GM12891 (cell line): Measurements from ENCODE around the gene SPINK5. TPM values are rescaled to one million over a fixed set of nuclear protein-coding genes. Genes with fewer than 3 reads are reported as not detected.
"Not testable (repeated sequence)": the region's sequence is repeated elsewhere in the genome, so short reads cannot be mapped to it uniquely, and the experiment has no call there.

Source experiments
- DNase-seq: peaks from one replicate; pipeline ENCODE4 v3.0.0; 2011; ENCODE audit warnings: low spot score; ENCODE audit not compliant: insufficient read length
- FAIRE-seq: peaks from 2 replicates; lab custom pipeline; 2011; peaks lifted over from hg19 to GRCh38; lab: Jason Lieb, UNC
- PAX5 ChIP-seq: IDR thresholded peaks from 2 replicates; pipeline ENCODE4 v1.6.1; 2011; ENCODE audit warnings: low read length, moderate library complexity, mild to moderate bottlenecking; ENCODE audit not compliant: insufficient read depth, severe bottlenecking
- POLR2A ChIP-seq: IDR thresholded peaks from 2 replicates; pipeline ENCODE4 v1.6.1; 2011; ENCODE audit warnings: low read depth, low read length, control low read depth
- POLR2AphosphoS5 ChIP-seq: IDR thresholded peaks from 2 replicates; pipeline ENCODE4 v1.6.1; 2011; ENCODE audit warnings: low read depth, low read length, control low read depth
- POU2F2 ChIP-seq: IDR thresholded peaks from 2 replicates; pipeline ENCODE4 v1.6.1; 2011; ENCODE audit warnings: low read depth, mild to moderate bottlenecking, control low read depth, low read length, moderate library complexity
- SPI1 ChIP-seq: IDR thresholded peaks from 2 replicates; pipeline ENCODE4 v1.6.1; 2011; ENCODE audit warnings: low read depth, low read length, control low read depth
- TAF1 ChIP-seq: IDR thresholded peaks from 2 replicates; pipeline ENCODE4 v1.6.1; 2011; ENCODE audit warnings: low read depth, low read length, control low read depth
- polyA plus RNA-seq: library from polyadenylated mRNA; unstranded; fragments of >200 nt; gene quantifications from one replicate; pipeline ENCODE4 v1.2.1, GENCODE V29; 2012; ENCODE audit warnings: low read depth, missing spikeins, inconsistent platforms; ENCODE audit not compliant: missing spikeins

Gene SPINK5
- polyA plus RNA-seq, result 0.03 TPM

GRCh38 chr5:148063861-148064260 is at the start of gene SPINK5:
SPINK5 (plus strand) TSS chr5:148063980; CDS start chr5:148064045, 65 bp downstream.
- FAIRE-seq, result no peak
- no peak for DNase-seq

GRCh38 chr5:148014276-148014675 is 49.5 kb upstream of the SPINK5 start:
- DNase-seq, result no peak
- FAIRE-seq, result no peak
- TF ChIP-seq SPI1 (no peak), TAF1 (no peak), PAX5 (no peak), POLR2AphosphoS5 (no peak), POLR2A (no peak), POU2F2 (no peak)

More at GRCh38 chr5:148063861-148064260, at the start of gene SPINK5:
- TF ChIP-seq POLR2AphosphoS5 (no peak), TAF1 (no peak), SPI1 (no peak), POU2F2 (no peak), PAX5 (no peak), POLR2A (no peak)

DNA sequence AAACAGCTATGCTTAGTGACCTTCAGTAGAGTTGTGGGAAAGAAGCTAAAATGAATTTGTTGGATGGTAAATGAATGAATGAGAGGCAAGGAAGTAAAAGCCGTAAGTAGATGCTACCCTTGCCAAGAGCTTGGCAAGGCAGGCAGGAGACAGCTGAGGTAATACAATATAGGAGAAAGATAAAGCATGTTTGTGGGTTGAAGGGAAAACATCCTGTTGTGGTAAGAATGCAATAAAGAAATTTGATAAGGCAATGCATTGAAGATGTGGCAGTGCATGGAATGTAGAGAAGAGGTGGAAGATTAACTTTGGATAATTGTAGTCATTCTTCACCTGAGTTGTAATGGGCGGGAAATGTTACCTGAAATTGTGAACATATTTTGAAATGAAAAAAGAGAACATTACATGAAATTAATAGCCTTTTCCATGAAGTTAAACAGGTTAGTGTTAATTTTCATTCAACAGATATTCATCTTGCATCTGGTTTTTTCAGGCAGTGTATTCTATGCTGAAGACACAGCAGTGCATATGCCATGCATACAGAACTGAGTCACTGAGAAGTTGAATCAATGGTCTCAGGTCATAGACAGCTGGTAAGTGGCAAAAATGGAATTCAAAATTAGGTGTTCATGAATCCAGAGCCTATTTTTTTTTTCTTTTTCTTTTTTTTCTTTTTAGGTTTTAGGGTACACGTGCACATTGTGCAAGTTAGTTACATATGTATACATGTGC is 43.4 kb upstream of the SPINK5 start:
- no peak for FAIRE-seq

GRCh38 chr5:148027505-148027904 is 36.3 kb upstream of the SPINK5 start:
- DNase-seq (no peak), FAIRE-seq (no peak)
- TF ChIP-seq TAF1, result no peak

More for the DNA sequence above, 43.4 kb upstream of the SPINK5 start:
- TF ChIP-seq POU2F2, result no peak
- TF ChIP-seq POLR2AphosphoS5, result no peak
- TF ChIP-seq POLR2A, result no peak
- TF ChIP-seq SPI1, result no peak
- no peak for TF ChIP-seq TAF1
- TF ChIP-seq PAX5, result no peak
- no peak for DNase-seq

DNA sequence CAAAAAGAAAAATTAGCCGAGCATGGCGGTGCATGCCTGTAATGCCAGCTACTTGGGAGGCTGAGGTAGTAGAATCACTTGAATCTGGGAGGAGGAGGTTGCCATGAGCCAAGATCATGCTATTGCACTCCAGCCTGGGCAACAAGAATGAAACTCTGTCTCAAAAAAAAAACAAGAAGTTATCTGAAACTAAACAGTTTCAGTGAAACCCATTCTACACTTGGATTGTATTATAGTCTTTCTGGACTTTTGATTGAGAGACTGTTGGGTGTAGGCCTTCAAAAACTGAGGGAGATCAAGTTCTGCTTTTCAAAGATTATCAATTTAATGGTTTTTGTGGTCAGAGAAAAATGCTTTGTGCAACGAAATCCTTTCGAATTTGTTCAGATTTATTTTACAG is 34.6 kb upstream of the SPINK5 start:
- DNase-seq, result no peak
- no peak for FAIRE-seq
- TF ChIP-seq POU2F2, result no peak
- no peak for TF ChIP-seq TAF1
- no peak for TF ChIP-seq POLR2A
- no peak for TF ChIP-seq SPI1
- TF ChIP-seq PAX5, result no peak
- TF ChIP-seq POLR2AphosphoS5, result no peak

DNA sequence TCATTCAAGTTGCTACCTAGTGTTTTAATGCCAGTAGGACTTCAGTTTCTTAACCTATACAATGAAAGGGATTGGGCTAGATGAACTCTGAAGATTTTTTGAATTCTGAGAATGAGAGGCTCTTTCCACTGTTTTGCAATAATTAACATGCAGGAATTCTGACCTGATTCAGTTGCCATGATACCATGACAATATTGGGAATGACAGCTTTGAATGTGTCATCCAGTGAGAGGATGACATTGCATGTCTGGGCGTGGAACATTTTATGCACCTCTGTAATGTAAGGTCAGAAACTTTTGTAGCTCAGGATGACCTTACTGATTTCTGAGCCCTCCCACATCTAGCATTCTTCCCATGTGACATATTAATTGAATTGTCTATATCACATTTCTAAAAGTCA is 30.6 kb upstream of the SPINK5 start:
- no peak for TF ChIP-seq POLR2AphosphoS5
- TF ChIP-seq TAF1, result no peak
- TF ChIP-seq PAX5, result no peak
- DNase-seq, result no peak
- no peak for FAIRE-seq

GRCh38 chr5:148035676-148036075 is 28.1 kb upstream of the SPINK5 start:
- no peak for FAIRE-seq
- TF ChIP-seq POU2F2 (no peak), POLR2A (no peak), PAX5 (no peak), TAF1 (no peak), SPI1 (no peak), POLR2AphosphoS5 (no peak)

GRCh38 chr5:148042881-148043280 is 20.9 kb upstream of the SPINK5 start:
- FAIRE-seq (no peak), DNase-seq (no peak)
- no peak for TF ChIP-seq PAX5
- TF ChIP-seq POU2F2, result no peak
- TF ChIP-seq POLR2AphosphoS5, result no peak
- no peak for TF ChIP-seq TAF1
- no peak for TF ChIP-seq POLR2A
- no peak for TF ChIP-seq SPI1

More at GRCh38 chr5:148035676-148036075, 28.1 kb upstream of the SPINK5 start:
- DNase-seq, result no peak

DNA sequence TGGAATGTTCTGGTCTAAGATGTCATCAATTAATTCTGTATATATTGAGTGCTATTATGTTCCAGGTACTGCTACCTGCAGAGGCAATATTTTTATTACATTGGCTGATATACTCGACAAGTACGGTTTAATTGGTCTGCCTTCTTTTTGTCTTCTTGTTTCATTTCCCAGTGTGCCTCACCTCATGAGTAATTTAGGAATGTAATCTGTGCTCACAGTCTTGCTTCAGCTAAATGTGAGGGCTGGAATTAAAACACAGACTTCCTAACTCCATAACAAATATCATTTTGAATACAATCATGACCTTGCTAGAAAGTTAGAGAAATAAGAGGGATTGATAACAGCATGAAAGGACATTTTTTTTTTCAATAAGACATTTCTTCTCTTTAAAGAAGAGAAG is 20.1 kb upstream of the SPINK5 start:
- FAIRE-seq, result no peak
- TF ChIP-seq POU2F2 (no peak), PAX5 (no peak), POLR2A (no peak), TAF1 (no peak)
- DNase-seq, result no peak

- DNase-seq, FAIRE-seq: not testable (repeated sequence)
Observed at GRCh38 chr5:148055160-148055559, 8.6 kb upstream of the SPINK5 start.
